Activated naive CD4-positive, alpha-beta T cell treated with Interleukin-2 at 50 U/mL for 16 hours (primary cell): ENCODE measurements around the gene PPP6R1.
"Not testable (repeated sequence)": the region's sequence is repeated elsewhere in the genome, so short reads cannot be mapped to it uniquely, and the experiment has no call there.

Experiments
- DNase-seq: peaks from one replicate; pipeline ENCODE4 v3.0.0-alpha.2; 2020

Gene PPP6R1

GRCh38 chr19:55241935-55242464 is 16.8 kb downstream of the PPP6R1 start:
- DNase-seq: no peak

- no peak for DNase-seq
Observed at GRCh38 chr19:55241143-55241934, 17.5 kb downstream of the PPP6R1 start.

GRCh38 chr19:55240713-55241020 is 18.1 kb downstream of the PPP6R1 start:
- DNase-seq: no peak

- no peak for DNase-seq
Observed at GRCh38 chr19:55239004-55239403, 19.8 kb downstream of the PPP6R1 start.

GRCh38 chr19:55238030-55238429 is 20.8 kb downstream of the PPP6R1 start:
- DNase-seq: no peak

- no peak for DNase-seq
Observed at GRCh38 chr19:55232986-55233385, 25.8 kb downstream of the PPP6R1 start.

- no peak for DNase-seq
Observed at GRCh38 chr19:55232286-55232602, 26.6 kb downstream of the PPP6R1 start.

GRCh38 chr19:55231391-55232285 is 27.2 kb downstream of the PPP6R1 start:
- no peak for DNase-seq

GRCh38 chr19:55230780-55231179 is 28.0 kb downstream of the PPP6R1 start:
- DNase-seq: no peak

GRCh38 chr19:55230329-55230728 is 28.5 kb downstream of the PPP6R1 start:
- no peak for DNase-seq

- no peak for DNase-seq
Observed at GRCh38 chr19:55229789-55230182, 29.0 kb downstream of the PPP6R1 start.

- DNase-seq: no peak
Observed at GRCh38 chr19:55229145-55229788, 29.6 kb downstream of the PPP6R1 start.

GRCh38 chr19:55228403-55229031 is 30.3 kb downstream of the PPP6R1 start, which contains the start of gene TMEM86B:
Gene TMEM86B, minus strand, starts transcription at chr19:55228763. Its CDS starts 22 bp downstream, at chr19:55228741.
- DNase-seq: no peak

- DNase-seq: no peak
Observed at GRCh38 chr19:55228015-55228391, 30.8 kb downstream of the PPP6R1 start.

GRCh38 chr19:55227241-55228014 is 31.4 kb downstream of the PPP6R1 start:
- DNase-seq: no peak

GRCh38 chr19:55226788-55227187 is 32.0 kb downstream of the PPP6R1 start:
- no peak for DNase-seq

GRCh38 chr19:55226273-55226672 is 32.5 kb downstream of the PPP6R1 start:
- DNase-seq: no peak

GRCh38 chr19:55225415-55225958 is 33.3 kb downstream of the PPP6R1 start:
- DNase-seq: no peak

- DNase-seq: not testable (repeated sequence)
Observed at GRCh38 chr19:55224679-55225414, 34.0 kb downstream of the PPP6R1 start.

- no peak for DNase-seq
Observed at GRCh38 chr19:55224038-55224665, 34.7 kb downstream of the PPP6R1 start.
